ENCODE data around the gene TMEM218.

TMEM218 gene

DNA sequence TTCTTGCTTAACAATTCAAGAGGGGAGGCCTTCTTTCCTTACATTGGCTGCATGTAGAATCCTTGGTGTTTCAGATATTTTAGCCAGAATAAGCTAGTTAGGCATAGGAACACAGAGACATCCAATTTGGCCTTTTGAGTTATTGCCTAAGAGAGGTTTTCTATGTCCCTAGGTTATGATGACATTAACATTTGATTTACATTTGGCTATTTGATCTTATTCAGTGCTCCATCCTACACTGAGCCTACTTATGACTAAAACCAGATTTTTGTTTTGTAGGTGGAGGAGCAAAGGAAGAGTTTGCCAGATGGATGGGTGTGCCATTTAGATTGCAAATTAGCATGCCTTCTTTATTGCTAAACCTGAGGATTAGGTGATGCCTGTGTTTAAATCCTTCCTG, 59.4 kb downstream of the TMEM218 start:
- no peak for ATAC-seq

DNA sequence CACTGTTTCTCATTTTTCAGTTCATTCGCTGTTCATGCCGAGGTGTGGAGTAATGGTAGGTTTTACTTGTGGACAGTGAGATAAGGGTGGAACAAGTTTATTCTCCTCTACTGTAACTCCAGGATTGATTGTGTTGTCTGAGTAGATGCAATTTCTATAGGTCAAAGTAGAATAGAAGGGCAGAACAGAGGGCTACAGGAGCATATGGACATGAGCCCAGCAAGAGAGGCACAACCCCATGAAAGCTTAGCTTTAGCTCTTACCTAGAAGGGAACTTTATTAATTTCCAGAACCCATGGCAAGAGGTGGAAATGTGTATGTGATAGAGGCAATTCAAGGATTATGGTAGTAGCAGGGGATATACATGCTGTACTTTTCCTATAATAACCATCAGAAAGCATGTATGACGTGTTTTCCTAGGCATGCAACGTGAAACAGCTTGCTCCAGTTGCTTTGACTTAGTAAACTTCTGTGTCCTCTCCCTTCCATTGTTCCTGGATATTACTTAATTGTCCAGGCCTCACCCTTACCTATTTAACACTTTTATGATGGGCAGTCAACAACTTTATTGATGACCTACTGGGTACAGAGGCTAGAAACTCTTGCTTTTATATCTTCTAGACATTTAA, 62.1 kb downstream of the TMEM218 start:
- no peak for ATAC-seq
